ENCODE data around the gene PSMB5.
A peak's percentile ranks its signal among the peaks of the same experiment; 100 is the strongest.

PSMB5 gene

GRCh38 chr14:22978981-22979671, 55.6 kb downstream of the PSMB5 start:
- DNase-seq (ENCODE audit: low read depth, low spot score) = no peak
- peaks cover 13% of the 10 kb centered on the region for H3K4me1 ChIP-seq (ENCODE audit: control insufficient read depth, insufficient read depth, low read length)
- no CpG with 5 or more reads among the region's 5 CpGs for WGBS (ENCODE audit: insufficient coverage, insufficient read length)
- H3K27me3 ChIP-seq (ENCODE audit: control insufficient read depth, insufficient read depth, low read length) = no peaks in the 10 kb centered on the region
- no peaks in the 10 kb centered on the region for H3K9me3 ChIP-seq (ENCODE audit: control insufficient read depth, insufficient read depth, low read length)
- H3K36me3 ChIP-seq (ENCODE audit: control insufficient read depth, insufficient read depth, low read length) = peaks cover 5% of the 10 kb centered on the region
- H3K27ac ChIP-seq (ENCODE audit: low read length) = no peak overlapping the region
- H3K4me3 ChIP-seq (ENCODE audit: low read length) = no peak overlapping the region

DNA sequence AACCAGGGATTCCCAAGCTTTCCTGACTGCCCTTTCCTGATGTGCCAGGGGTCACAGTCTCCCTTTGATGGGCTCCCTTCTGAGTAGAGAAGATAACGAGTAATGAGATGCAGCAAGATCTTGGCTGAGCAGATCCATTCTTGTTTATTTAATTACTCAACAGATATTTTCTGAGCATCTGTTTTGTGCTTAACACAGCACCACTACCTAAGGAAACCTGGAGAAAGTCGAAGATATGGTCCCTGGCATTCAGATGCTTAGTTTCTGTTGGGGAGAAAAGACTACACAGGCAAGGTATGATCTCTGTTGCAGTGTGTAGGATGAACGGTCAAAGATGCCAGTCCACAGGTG, 56.2 kb downstream of the PSMB5 start:
- no peaks in the 10 kb centered on the region for H3K27me3 ChIP-seq (ENCODE audit: control insufficient read depth, insufficient read depth, low read length)
- DNase-seq (ENCODE audit: low read depth, low spot score) = no peak
- peaks cover 13% of the 10 kb centered on the region for H3K4me1 ChIP-seq (ENCODE audit: control insufficient read depth, insufficient read depth, low read length)
- no CpG with 5 or more reads among the region's 3 CpGs for WGBS (ENCODE audit: insufficient coverage, insufficient read length)
- no peak overlapping the region for H3K4me3 ChIP-seq (ENCODE audit: low read length)
- peaks cover 9% of the 10 kb centered on the region for H3K36me3 ChIP-seq (ENCODE audit: control insufficient read depth, insufficient read depth, low read length)
- H3K27ac ChIP-seq (ENCODE audit: low read length) = no peak overlapping the region
- H3K9me3 ChIP-seq (ENCODE audit: control insufficient read depth, insufficient read depth, low read length) = no peaks in the 10 kb centered on the region

DNA sequence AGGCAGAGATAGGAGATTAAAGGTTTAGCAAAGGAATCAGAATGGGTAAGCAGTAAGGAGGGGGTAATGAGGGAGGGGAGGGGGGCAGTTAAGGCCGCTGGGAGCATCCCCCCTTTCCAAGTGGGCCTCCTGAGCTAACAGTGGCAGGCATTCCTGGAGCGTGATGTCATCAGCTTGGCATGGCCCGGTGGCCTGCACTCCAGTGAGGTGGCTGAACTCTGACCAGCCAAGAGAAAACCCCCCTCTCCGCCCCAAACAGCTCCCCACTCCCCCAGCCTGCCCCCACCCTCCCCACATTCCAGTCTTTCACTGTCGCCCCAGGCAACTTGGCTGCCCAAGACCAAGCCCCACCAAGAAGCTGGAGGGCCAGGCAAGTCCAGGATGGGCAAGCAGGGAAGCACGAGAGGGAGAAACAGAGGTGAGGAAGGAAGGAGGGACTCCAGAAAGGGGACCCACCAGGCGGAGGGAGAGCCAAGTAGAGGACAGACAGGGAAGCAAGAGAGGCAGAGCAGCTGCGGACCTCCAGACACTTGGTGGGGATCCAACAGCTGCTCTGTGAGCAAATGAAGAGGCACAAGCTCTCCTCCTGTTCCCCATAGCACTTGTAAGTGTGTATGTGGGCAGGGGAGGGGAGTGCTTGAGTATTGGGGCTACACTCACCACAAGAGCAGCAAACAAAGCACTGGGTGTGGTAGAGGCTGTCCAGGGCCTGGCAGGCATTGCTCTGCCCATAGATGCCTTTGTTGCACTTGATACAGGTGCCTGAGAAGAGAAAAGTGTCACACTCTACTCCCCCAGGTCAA, 56.8 kb downstream of the PSMB5 start:
- Histone ChIP-seq H3K9me3 (ENCODE audit: control insufficient read depth, insufficient read depth, low read length) (no peaks in the 10 kb centered on the region), H3K36me3 (ENCODE audit: control insufficient read depth, insufficient read depth, low read length) (peaks cover 12% of the 10 kb centered on the region), H3K4me1 (ENCODE audit: control insufficient read depth, insufficient read depth, low read length) (peaks cover 11% of the 10 kb centered on the region), H3K27ac (ENCODE audit: low read length) (no peak overlapping the region), H3K27me3 (ENCODE audit: control insufficient read depth, insufficient read depth, low read length) (no peaks in the 10 kb centered on the region), H3K4me3 (ENCODE audit: low read length) (no peak overlapping the region)
- peak; percentile 86 for DNase-seq (ENCODE audit: low read depth, low spot score)
- no CpG with 5 or more reads among the region's 8 CpGs for WGBS (ENCODE audit: insufficient coverage, insufficient read length)

GRCh38 chr14:22977434-22977683, 57.3 kb downstream of the PSMB5 start:
- Histone ChIP-seq H3K4me3 (ENCODE audit: low read length) (no peak overlapping the region), H3K27ac (ENCODE audit: low read length) (no peak overlapping the region), H3K36me3 (ENCODE audit: control insufficient read depth, insufficient read depth, low read length) (peaks cover 17% of the 10 kb centered on the region)

GRCh38 chr14:22976620-22977433, 57.9 kb downstream of the PSMB5 start:
- H3K9me3 ChIP-seq (ENCODE audit: control insufficient read depth, insufficient read depth, low read length) = no peaks in the 10 kb centered on the region
- WGBS (ENCODE audit: insufficient coverage, insufficient read length) = no CpG with 5 or more reads among the region's 6 CpGs
- peaks cover 21% of the 10 kb centered on the region for H3K36me3 ChIP-seq (ENCODE audit: control insufficient read depth, insufficient read depth, low read length)
- no peak overlapping the region for H3K27ac ChIP-seq (ENCODE audit: low read length)
- peaks cover 10% of the 10 kb centered on the region for H3K4me1 ChIP-seq (ENCODE audit: control insufficient read depth, insufficient read depth, low read length)
- DNase-seq (ENCODE audit: low read depth, low spot score) = no peak
- no peak overlapping the region for H3K4me3 ChIP-seq (ENCODE audit: low read length)
- H3K27me3 ChIP-seq (ENCODE audit: control insufficient read depth, insufficient read depth, low read length) = no peaks in the 10 kb centered on the region

More at GRCh38 chr14:22977434-22977683, 57.3 kb downstream of the PSMB5 start:
- DNase-seq (ENCODE audit: low read depth, low spot score) = no peak
- H3K27me3 ChIP-seq (ENCODE audit: control insufficient read depth, insufficient read depth, low read length) = no peaks in the 10 kb centered on the region
- peaks cover 10% of the 10 kb centered on the region for H3K4me1 ChIP-seq (ENCODE audit: control insufficient read depth, insufficient read depth, low read length)
- H3K9me3 ChIP-seq (ENCODE audit: control insufficient read depth, insufficient read depth, low read length) = no peaks in the 10 kb centered on the region
